CD4-positive, alpha-beta T cell (primary cell): ENCODE results near the gene DNAJC4. TPM values are rescaled to one million over a fixed set of nuclear protein-coding genes. Genes with fewer than 3 reads are reported as not detected.

Source experiments
- ATAC-seq: fragments of 200-7000 bp; cut with Tn5 transposase; one replicate; pipeline ENCODE4 v1.10.0; 2022; ENCODE audit warnings: mild to moderate bottlenecking; ENCODE audit not compliant: poor library complexity
- CTCF ChIA-PET: fragments of 350-600 bp; sonication (Branson Sonifier 250); formaldehyde crosslinking; loops from one replicate; lab custom pipeline; 2021; ENCODE audit warnings: antibody characterized with exemption, inconsistent platforms; lab: Charles Lee
- POLR2A ChIA-PET: fragments of 350-600 bp; sonication (Branson Sonifier 250); formaldehyde crosslinking; loops from one replicate; lab custom pipeline; 2021; ENCODE audit warnings: antibody characterized with exemption, inconsistent platforms; lab: Charles Lee
- DNase-seq, 14 experiments: peaks; one replicate each; pipeline ENCODE4 v3.0.0-alpha.2; 2013 to 2020; ENCODE audit warnings: mixed read lengths in 2 of 14
- H3K27ac ChIP-seq, 2 donors: one replicate each; pipeline versions ENCODE4 v1.5.1 to v1.7.0; 2013; ENCODE audit warnings: low read length in 2 of 2, low read depth in 1 of 2, mild to moderate bottlenecking in 1 of 2
- H3K27me3 ChIP-seq, 2 experiments: 1 replicate in 1 of 2; 2 replicates in 1 of 2; pipeline versions ENCODE4 v1.6.1 to v1.7.0; 2013; ENCODE audit warnings: low read length in 2 of 2, control low read depth in 1 of 2, mild to moderate bottlenecking in 1 of 2, moderate library complexity in 1 of 2; ENCODE audit not compliant: insufficient read depth in 2 of 2, control insufficient read depth in 1 of 2
- H3K36me3 ChIP-seq: one replicate; pipeline ENCODE4 v1.6.1; 2013; ENCODE audit warnings: low read length, control low read depth; ENCODE audit not compliant: insufficient read depth
- H3K4me1 ChIP-seq: one replicate; pipeline ENCODE4 v1.6.1; 2013; ENCODE audit warnings: low read length, control low read depth; ENCODE audit not compliant: insufficient read depth
- H3K4me3 ChIP-seq: one replicate; pipeline ENCODE4 v1.5.1; 2013; ENCODE audit warnings: mild to moderate bottlenecking, low read length, moderate library complexity
- H3K9me3 ChIP-seq, 2 experiments: 1 replicate in 1 of 2; 2 replicates in 1 of 2; pipeline versions ENCODE4 v1.6.1 to v1.7.0; 2013; ENCODE audit warnings: low read length in 2 of 2, mild to moderate bottlenecking in 2 of 2, control low read depth in 1 of 2, moderate library complexity in 1 of 2; ENCODE audit not compliant: control insufficient read depth in 1 of 2, insufficient read depth in 1 of 2
- H3K27ac Mint-ChIP-seq: one replicate; pipeline ENCODE4 v1.8.0; 2020; ENCODE audit warnings: mixed read lengths
- H3K27me3 Mint-ChIP-seq: one replicate; pipeline ENCODE4 v1.8.0; 2021; ENCODE audit warnings: mixed read lengths
- H3K36me3 Mint-ChIP-seq: one replicate; pipeline ENCODE4 v1.8.0; 2021; ENCODE audit warnings: low read depth, mixed read lengths
- H3K4me1 Mint-ChIP-seq: one replicate; pipeline ENCODE4 v1.8.0; 2021; ENCODE audit warnings: low read depth, mixed read lengths
- H3K4me3 Mint-ChIP-seq: one replicate; pipeline ENCODE4 v1.8.0; 2020; ENCODE audit warnings: mild to moderate bottlenecking, mixed read lengths
- H3K9me3 Mint-ChIP-seq: one replicate; pipeline ENCODE4 v1.8.0; 2020; ENCODE audit warnings: mixed read lengths
- intact Hi-C, 2 experiments: fragments of 100-400 bp; cut with DNase I in 1 of 2; cut with micrococcal nuclease in 1 of 2; formaldehyde crosslinking; loops; one replicate each; pipeline versions ENCODE4 v1.15.1 to v1.9.0; 2023 to 2025; cut with DNase I, micrococcal nuclease
- total RNA-seq, 174 experiments: library from RNA in 2 of 174; stranded (reverse) in 2 of 174; gene quantifications; one replicate each; pipeline ENCODE4 v1.2.3 and lab custom pipeline; 2021 to 2026
- TF ChIP-seq, protein P1 (sequence below): fragments of 200-600 bp; IDR thresholded peaks from one replicate; pipeline ENCODE4 v1.8.0; 2022; ENCODE audit warnings: antibody characterized with exemption, mild to moderate bottlenecking

Gene DNAJC4
- total RNA-seq, 2 experiments from 2014 or later: 35.9 to 37.9 TPM

DNA sequence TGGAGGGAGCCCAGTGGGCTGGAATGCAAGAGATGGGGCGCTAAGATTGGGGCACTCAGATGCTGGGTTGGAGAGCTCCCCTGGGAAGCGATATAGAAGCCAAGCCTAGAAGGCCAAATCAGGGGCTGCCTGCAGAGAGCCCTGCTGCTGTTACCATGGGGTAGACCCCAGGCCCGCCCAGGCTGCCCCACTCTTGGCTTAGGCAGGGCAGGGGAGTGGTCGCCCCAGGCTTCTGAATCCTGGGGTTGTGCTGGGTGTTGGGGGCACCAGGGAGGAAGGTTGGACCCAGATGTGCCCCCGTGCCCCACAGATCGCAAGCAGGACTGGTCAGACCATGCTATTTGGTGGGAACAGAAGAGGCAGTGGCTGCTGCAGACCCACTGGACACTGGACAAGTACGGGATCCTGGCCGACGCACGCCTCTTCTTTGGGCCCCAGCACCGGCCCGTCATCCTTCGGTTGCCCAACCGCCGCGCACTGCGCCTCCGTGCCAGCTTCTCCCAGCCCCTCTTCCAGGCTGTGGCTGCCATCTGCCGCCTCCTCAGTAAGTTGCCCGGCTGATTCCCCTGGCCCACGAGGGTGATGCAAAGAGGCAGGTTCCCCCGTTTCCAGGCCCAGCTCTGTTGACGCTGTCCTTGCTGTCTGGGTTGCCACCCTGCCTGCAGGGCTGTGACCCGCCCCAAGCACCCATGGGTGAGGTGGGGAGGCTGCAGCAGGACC, 19.9 kb upstream of the DNAJC4 start:
- CTCF ChIA-PET: no interaction called here
- peaks cover 46% of the 10 kb centered on the region for H3K4me1 ChIP-seq
- POLR2A ChIA-PET: interaction anchor here (1.5 to 7.1 kb wide), 3 partner anchors 15 to 31 kb away, joined by 4 to 116 read pairs (median 5); partner anchors contain the start of genes FKBP2, NUDT22, STIP1 and TRPT1

DNA sequence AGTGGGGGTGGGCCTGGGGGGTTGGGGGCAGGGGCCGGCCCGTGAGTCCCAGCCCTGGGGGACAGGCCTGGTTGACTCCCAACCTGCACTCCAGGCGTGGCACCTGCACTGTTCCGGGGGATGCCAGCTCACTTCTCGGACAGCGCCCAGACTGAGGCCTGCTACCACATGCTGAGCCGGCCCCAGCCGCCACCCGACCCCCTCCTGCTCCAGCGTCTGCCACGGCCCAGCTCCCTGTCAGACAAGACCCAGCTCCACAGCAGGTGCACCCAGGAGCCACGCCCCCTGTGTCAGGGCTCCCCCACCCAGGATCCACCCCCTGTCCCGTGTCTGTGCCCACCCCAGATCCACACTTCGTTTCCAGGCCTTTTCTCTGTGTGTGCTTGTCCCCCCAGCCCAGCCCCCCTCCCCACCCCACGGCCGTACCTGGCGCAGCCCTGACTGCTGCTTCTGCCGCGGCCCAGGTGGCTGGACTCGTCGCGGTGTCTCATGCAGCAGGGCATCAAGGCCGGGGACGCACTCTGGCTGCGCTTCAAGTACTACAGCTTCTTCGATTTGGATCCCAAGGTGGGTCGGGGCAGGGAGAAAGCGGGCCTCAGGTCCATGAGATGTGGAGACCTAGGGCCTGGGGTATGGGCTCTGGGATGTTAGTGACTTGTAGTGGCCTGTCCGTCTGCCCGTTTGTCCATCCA, 19.0 kb upstream of the DNAJC4 start:
- Histone ChIP-seq H3K36me3 (peaks cover 60% of the 10 kb centered on the region), H3K27me3 (no peaks in the 10 kb centered on the region), H3K4me1 (peaks cover 37% of the 10 kb centered on the region), H3K27ac (no peak overlapping the region), H3K9me3 (no peaks in the 10 kb centered on the region), H3K4me3 (no peak overlapping the region)
- Mint-ChIP-seq H3K4me1 (peaks cover 28% of the 10 kb centered on the region), H3K27ac (no peak overlapping the region), H3K4me3 (no peak overlapping the region), H3K27me3 (no peaks in the 10 kb centered on the region), H3K9me3 (no peaks in the 10 kb centered on the region), H3K36me3 (peaks cover 81% of the 10 kb centered on the region)
- no peak for DNase-seq
- CTCF ChIA-PET: interaction anchor here (1.0 kb wide), 1 partner anchor 89 kb away, joined by 3 read pairs; no protein-coding TSS in a partner anchor
- TF ChIP-seq, protein P1, sequence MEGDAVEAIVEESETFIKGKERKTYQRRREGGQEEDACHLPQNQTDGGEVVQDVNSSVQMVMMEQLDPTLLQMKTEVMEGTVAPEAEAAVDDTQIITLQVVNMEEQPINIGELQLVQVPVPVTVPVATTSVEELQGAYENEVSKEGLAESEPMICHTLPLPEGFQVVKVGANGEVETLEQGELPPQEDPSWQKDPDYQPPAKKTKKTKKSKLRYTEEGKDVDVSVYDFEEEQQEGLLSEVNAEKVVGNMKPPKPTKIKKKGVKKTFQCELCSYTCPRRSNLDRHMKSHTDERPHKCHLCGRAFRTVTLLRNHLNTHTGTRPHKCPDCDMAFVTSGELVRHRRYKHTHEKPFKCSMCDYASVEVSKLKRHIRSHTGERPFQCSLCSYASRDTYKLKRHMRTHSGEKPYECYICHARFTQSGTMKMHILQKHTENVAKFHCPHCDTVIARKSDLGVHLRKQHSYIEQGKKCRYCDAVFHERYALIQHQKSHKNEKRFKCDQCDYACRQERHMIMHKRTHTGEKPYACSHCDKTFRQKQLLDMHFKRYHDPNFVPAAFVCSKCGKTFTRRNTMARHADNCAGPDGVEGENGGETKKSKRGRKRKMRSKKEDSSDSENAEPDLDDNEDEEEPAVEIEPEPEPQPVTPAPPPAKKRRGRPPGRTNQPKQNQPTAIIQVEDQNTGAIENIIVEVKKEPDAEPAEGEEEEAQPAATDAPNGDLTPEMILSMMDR: no peak
- intact Hi-C loops: no loop called here
- ATAC-seq: no peak
- POLR2A ChIA-PET: interaction anchor here (1.3 to 1.6 kb wide), 2 partner anchors 12 to 30 kb away, joined by 5 read pairs; partner anchors contain the start of gene FKBP2

More for the DNA sequence above, 19.9 kb upstream of the DNAJC4 start:
- Mint-ChIP-seq H3K4me1 (peaks cover 36% of the 10 kb centered on the region), H3K9me3 (no peaks in the 10 kb centered on the region), H3K4me3 (no peak overlapping the region), H3K27me3 (no peaks in the 10 kb centered on the region), H3K27ac (no peak overlapping the region), H3K36me3 (peaks cover 77% of the 10 kb centered on the region)
- Histone ChIP-seq H3K9me3 (no peaks in the 10 kb centered on the region), H3K36me3 (peaks cover 57% of the 10 kb centered on the region), H3K27ac (no peak overlapping the region), H3K4me3 (no peak overlapping the region), H3K27me3 (no peaks in the 10 kb centered on the region)
- ATAC-seq (no peak), DNase-seq (no peak)
- intact Hi-C loops: no loop called here
- TF ChIP-seq, protein P1: no peak

DNA sequence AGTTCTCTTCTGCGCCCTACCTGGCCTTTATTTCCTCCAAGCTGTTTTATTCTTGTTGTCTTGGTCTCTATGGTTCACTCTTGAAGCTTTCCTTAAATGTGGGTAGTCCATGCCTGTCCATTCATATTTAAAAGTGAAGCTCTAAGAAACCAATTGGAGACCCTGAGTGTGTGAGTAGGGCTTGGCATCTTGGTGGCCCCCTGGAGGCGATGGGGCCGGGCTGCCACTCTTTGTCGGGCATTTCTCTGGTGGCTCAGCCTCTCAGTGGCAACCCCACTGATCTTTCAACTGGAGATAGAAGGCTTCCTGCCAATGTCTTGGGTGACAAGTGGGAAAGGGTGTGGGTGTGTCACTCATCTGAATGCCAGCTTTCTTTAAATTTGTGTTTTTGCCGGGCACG, 13.5 kb upstream of the DNAJC4 start:
- Histone ChIP-seq H3K27me3 (no peaks in the 10 kb centered on the region), H3K9me3 (no peaks in the 10 kb centered on the region), H3K4me3 (no peak overlapping the region), H3K4me1 (peaks cover 2% of the 10 kb centered on the region), H3K27ac (no peak overlapping the region), H3K36me3 (peaks cover 70% of the 10 kb centered on the region)
- H3K9me3 Mint-ChIP-seq: no peaks in the 10 kb centered on the region
- ChIA-PET POLR2A (interaction anchor here (1.1 to 3.5 kb wide), 5 partner anchors 9 to 31 kb away, joined by 3 to 15 read pairs (median 3); partner anchors contain the start of genes FERMT3, NUDT22, PPP1R14B and STIP1), CTCF (interaction anchor here (1.1 to 1.3 kb wide), 3 partner anchors 12 to 34 kb away, joined by 3 to 4 read pairs (median 3); no protein-coding TSS in a partner anchor)
- intact Hi-C loops: no loop called here
- TF ChIP-seq, protein P1: no peak
- ATAC-seq: no peak
- H3K4me1 Mint-ChIP-seq: peaks cover 8% of the 10 kb centered on the region
- H3K27ac Mint-ChIP-seq: no peak overlapping the region
- H3K4me3 Mint-ChIP-seq: no peak overlapping the region
- no peak for DNase-seq
- H3K36me3 Mint-ChIP-seq: peaks cover 61% of the 10 kb centered on the region
- H3K27me3 Mint-ChIP-seq: no peaks in the 10 kb centered on the region
